Jurkat, Clone E6-1 (cell line): ENCODE measurements around the gene PKN1. TPM values are rescaled to one million over a fixed set of nuclear protein-coding genes. Genes with fewer than 3 reads are reported as not detected.
"Not testable (repeated sequence)": the region's sequence is repeated elsewhere in the genome, so short reads cannot be mapped to it uniquely, and the experiment has no call there.

Experiments
- DNase-seq: peaks from one replicate; pipeline ENCODE4 v3.0.0-alpha.2; 2011; ENCODE audit warnings: low read depth, low spot score
- H3K4me3 ChIP-seq: 2 replicates; pipeline ENCODE4 v1.5.1; 2011; ENCODE audit warnings: mild to moderate bottlenecking, low read length, control low read depth, moderate library complexity
- polyA plus RNA-seq: library from polyadenylated mRNA; unstranded; fragments of >200 nt; gene quantifications from one replicate; pipeline ENCODE4 v1.2.1, GENCODE V29; 2012; ENCODE audit warnings: missing spikeins; ENCODE audit not compliant: insufficient read length, insufficient read depth

Gene PKN1
- 152 TPM for polyA plus RNA-seq

DNA sequence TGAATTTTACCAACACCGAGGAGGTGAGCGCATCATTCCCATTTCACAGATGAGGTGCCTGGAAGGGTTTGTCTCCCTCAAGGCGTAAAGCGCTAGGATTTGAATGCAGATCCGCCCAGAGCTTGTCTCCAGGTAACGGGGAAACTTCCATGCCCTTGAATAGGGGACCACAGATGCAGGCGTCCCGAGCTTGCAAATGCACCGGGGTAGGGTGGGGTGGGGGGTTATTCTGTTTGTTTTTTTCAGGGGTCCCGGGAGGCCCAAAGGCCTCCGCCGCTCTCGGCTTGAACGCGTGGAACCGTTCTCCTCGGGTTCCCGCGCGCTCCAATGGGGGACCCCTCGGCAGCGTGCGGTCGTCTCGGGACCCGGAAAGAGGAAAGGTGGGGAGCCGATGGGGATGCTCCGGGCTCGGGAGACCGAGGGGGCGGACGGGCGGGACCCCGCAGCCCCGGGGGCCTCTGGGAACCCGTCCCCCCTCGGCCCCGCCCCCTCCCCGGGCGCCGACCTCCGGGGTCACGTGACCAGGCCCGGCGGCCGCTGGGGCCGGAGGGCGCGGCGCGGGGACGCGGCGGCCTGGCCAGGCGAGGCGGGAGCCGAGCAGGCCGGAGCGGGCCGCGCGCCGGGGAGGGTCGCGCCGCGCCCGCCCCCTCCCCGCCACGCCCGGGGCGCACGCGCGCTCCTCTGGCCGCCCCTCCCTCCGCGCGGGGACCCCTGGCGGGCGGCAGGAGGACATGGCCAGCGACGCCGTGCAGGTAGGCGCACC, at the start of gene PKN1:
Gene PKN1 (plus strand): TSS at position 516 of the 763 bp plus-strand sequence. CDS start 216 bp downstream, at position 732.
- peak within 1 kb of the TSS; percentile 75 for H3K4me3 ChIP-seq
- no peak for DNase-seq

DNA sequence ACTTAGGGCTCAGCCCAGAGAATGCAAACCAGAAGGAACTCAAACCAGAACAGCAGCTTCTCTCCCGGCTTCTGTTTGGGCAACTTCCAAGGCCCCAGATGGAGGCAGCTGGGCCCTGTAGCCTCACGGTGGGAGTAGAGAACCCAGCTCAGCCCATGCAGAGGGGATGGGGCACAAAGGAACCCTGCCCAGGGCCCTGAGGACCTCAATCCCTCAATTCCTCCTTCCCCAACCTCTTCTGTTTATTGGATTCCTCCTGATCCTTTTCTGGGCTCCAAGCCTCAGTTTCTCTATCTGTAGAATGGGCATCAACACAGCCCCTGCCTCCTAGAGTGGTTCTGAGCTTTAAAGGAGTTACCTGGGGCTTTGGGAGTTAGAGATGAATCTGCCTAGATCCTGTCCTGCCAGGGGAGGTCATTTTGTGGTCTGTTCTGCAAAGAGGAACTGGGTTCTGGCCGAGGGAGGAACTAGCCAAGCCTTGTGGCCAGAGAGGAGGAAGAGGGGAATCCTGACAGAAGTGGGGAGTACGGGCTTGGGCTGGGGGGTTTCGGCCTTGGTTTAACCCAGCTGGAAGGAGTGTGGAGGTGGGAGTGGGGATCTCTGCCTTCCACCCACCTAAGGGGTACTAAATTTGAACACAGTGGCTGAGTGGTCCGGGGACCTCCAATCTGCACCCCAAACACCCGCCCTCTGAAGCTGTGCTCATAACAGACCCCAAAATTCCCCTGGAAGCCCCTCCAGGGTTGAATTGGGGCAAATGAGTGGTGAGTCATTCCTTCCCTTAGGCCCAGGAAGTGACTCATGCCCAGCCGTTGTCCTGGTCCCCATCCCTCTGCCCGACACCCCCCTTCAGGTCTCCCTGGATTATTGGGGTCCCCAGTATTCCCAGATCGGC, 49.2 kb upstream of the PKN1 start:
- no peak overlapping the region for H3K4me3 ChIP-seq
- DNase-seq, result no peak

DNA sequence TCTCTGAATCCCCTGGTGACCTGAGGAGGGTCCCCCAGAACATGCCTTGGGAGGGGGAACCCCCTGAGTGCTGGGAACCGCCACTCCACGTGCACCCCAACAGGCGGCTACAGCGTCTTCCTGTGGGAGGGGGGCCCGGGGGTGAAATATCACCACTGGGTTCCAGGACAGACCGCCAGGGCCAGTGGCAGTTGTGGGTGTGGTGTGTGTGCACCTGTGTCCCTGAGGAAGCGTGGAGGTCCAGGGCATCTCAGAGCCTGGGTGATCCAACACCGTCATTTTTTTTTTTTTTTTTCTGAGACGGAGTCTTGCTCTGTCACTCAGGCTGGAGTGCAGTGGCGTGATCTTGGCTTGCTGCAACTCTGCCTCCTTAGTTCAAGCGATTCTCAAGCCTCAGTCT, 47.6 kb upstream of the PKN1 start:
- no peak overlapping the region for H3K4me3 ChIP-seq
- DNase-seq, result no peak

DNA sequence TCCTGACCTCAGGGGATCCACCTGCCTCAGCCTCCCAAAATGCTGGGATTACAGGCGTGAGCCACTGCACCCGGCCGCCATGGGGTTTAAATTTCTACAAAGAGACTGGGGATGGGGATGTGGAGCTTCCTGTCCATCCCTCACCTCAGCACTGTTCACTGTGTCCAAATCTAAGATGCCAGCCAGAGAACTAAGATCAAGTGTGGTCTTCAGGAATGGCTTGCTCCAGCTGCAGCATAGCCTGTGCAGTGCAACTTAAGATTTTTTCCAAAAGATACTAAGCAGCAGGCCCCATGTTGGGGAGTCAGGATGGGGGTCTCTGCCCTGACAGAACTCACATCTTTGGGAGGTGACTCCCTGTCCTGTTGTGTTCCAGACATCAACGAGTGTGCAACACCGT, 42.6 kb upstream of the PKN1 start:
- no peak overlapping the region for H3K4me3 ChIP-seq
- no peak for DNase-seq

DNA sequence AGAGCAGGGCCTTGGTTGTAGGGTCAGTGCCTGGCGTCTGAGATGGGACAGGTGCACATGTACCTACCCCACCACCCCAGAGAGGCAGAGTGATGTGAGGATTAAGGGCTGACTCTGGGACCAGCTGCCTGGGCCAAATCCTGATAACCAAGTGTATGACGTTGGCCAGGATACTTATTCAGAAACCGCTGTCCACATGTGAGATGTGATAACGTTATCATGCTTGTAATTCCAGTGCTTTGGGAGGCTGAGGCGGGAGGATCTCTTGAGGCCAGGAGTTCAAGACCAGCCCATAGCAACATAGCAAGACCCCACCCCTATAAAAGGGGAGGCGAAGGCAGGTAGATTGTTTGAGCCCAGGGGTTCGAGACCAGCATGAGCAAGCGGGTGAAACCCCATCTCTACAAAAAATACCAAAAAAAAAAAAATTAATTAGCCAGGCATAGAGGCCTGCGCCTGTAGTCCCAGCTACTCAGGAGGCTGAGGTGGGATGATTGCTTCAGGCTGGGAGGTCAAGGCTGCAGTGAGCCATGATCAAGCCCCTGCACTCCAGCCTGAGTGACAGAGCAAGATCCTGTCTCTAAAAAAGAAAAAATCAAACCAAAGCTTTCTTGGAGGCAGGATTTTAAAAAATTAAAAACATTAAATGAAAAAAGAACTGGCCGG, 41.8 kb upstream of the PKN1 start:
- no peak overlapping the region for H3K4me3 ChIP-seq
- DNase-seq, result no peak

DNA sequence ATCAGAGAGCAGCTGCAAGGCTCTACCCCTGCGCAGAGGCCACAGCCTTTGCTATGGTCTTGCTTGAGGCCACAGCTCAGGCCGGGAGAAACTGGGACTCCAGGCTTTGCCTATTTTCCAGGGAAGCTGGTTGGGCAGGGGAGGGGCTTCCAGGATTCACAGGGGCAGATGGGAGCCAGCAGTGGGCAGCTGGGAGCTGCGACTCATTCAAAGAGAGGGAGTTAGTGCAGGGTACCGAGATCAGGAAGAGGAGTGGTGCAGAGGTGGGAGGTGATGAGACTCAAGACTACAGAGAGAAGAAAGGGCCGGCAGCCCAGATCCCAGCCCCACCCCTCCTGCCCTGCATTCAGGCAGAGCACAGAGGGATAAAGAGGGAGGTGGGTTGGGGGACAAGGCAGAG, 39.8 kb upstream of the PKN1 start:
- no peak for DNase-seq
- no peak overlapping the region for H3K4me3 ChIP-seq

DNA sequence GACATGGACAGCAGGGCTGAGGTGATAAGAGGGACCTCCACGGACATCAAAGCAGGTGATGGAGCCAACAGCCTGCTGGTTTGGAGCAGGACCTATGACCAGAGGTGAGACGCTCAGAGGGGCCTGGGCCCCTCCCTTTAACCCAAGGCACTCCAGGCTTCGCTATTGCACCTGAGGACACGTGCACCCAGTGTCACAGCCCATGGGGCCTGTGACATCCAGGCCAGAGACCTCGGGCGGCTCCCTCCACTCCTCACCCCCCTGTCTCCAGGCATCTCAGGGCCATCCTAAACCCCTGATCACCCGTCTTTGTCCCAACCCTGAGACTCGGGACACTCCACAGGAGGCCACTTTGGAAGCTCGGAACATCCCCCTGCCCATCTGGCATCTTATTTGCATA, 38.9 kb upstream of the PKN1 start:
- DNase-seq, result no peak
- no peak overlapping the region for H3K4me3 ChIP-seq

DNA sequence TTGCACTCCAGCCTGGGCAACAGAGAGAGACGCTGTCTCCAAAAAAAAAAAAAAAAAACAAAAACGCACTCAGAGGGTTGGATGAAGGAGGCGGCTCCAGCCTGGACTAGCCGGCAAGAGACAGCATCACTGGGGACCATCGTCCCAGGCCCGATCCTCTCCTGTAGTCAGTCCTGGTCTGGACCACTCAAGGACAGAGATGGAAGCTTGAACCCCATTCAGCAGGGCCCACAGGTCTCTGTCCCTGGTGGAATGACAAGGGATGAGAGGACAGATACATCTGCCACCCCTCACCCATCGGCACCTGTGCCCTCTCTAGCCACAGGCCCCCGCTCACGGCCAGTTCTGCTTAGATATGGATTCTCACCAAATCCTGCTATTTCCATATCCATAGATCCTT, 37.8 kb upstream of the PKN1 start:
- DNase-seq, result no peak
- H3K4me3 ChIP-seq, result no peak overlapping the region

DNA sequence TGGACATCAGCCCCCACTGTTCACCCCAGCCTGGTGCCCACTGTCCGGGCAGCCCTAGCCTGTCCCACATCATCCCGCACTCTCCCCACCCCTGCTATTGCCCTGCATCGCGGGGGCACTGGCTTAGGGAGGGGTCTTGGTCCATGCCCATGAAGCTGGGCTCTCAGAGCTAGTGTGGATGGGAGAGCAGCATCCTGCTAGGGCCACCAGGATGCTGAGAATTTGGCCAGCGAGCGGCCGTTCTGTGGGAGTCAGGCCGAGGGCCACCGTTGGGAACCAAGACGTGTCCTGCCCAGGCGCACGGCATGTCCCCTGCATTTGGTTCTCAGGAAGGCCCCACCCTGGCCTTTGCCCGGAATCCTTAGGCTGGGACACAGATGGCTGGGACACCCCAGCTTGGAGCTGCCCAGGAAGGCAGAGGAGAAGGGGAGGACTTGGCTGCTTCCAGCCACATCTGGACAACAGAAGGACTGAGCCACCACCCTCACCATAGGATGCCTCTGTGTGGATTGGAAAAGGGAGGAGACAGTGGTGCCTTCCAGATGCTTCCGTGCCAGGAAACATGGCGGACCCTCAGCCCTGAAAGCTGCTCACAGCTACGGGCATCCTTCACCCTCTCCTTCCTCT, 37.3 kb upstream of the PKN1 start:
- H3K4me3 ChIP-seq, result no peak overlapping the region
- DNase-seq, result no peak

DNA sequence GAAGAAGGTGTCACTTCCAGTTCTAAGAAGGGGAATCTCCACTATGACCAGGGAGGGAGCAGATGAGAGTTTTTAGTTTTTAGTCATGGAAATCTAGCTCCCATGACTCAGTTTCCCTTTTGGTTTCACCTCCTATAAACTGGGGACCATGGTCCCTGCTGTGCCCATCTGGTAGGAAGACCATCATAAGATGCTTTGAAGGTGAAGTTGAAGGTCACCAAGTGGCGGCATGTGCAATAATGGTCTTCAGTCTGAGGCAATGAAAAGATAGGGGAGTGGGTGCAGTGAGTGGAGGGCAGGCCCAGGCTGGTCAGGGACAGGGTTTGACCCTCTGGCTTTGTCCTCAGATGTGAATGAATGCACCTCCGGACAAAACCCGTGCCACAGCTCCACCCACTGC, 36.4 kb upstream of the PKN1 start:
- H3K4me3 ChIP-seq, DNase-seq: not testable (repeated sequence)

DNA sequence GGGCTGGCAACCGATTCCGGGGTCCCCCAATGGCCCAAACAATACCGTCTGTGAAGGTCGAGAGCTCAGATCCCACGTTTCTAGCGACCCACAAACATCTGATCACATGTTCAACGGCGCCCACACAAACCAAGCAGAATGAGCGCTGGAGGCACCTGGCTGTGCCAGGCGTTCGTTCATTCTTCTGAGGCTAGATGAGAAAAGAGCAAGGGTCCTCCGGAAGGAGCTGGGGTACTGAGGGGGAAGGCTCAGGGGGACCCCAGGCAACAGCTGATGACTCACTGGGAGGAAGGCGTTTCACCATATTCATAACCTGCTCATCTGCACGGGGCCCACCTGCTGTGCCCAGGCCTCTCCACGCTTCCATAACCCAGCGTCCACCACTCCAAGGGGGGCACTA, 35.9 kb upstream of the PKN1 start:
- not testable (repeated sequence) for DNase-seq

DNA sequence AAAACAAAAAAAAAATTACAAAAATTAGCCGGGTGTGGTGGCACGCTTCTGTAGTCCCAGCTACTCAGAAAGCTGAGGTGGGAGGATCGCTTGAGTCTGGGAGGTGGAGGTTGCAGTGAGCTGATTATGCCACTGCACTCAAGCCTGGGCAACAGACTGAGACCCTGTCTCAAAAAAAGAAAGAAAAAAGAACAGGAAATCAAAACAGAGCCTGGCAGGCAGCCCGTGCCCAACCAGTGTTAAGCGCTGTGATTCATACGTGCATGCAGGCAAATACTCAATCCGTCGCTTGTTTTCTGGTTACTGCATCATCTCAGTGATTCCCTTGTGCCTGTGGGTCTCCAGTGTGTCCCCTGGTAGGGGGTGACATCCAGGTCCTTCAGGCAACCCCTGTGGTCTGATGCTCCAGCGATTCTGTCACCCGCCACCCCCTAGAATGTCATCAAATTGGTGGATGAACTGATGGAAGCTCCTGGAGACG, 32.1 kb upstream of the PKN1 start:
- DNase-seq, result no peak

More for the DNA sequence above, 35.9 kb upstream of the PKN1 start:
- H3K4me3 ChIP-seq, result not testable (repeated sequence)

DNA sequence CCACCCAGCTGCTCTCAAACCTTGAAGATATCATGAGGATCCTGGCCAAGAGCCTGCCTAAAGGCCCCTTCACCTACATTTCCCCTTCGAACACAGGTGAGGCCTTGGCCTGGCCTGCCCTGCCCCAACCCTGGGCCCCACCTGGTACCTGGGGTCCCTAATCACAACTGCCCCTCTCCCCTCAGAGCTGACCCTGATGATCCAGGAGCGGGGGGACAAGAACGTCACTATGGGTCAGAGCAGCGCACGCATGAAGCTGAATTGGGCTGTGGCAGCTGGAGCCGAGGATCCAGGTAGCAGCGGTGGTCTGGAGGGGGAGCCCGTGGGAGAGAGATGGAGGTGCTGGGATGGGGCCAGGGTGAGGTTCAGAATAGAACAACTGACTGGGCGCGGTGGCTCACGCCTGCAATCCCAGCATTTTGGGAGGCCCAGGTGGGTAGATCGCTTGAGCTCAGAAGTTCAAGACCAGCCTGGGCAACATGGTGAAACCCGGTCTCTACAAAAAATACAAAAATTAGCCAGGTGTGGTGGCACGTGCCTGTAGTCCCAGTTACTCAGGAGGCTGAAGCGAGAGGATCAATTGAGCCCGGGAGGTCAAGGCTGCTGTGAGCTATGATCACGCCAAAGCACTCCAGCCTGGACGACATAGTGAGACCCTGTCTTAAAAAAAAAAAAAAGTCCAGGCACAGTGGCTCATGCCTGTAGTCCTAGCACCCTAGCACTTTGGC, 31.5 kb upstream of the PKN1 start:
- no peak overlapping the region for H3K4me3 ChIP-seq
- DNase-seq, result no peak

More for the DNA sequence above, 32.1 kb upstream of the PKN1 start:
- H3K4me3 ChIP-seq, result no peak overlapping the region

DNA sequence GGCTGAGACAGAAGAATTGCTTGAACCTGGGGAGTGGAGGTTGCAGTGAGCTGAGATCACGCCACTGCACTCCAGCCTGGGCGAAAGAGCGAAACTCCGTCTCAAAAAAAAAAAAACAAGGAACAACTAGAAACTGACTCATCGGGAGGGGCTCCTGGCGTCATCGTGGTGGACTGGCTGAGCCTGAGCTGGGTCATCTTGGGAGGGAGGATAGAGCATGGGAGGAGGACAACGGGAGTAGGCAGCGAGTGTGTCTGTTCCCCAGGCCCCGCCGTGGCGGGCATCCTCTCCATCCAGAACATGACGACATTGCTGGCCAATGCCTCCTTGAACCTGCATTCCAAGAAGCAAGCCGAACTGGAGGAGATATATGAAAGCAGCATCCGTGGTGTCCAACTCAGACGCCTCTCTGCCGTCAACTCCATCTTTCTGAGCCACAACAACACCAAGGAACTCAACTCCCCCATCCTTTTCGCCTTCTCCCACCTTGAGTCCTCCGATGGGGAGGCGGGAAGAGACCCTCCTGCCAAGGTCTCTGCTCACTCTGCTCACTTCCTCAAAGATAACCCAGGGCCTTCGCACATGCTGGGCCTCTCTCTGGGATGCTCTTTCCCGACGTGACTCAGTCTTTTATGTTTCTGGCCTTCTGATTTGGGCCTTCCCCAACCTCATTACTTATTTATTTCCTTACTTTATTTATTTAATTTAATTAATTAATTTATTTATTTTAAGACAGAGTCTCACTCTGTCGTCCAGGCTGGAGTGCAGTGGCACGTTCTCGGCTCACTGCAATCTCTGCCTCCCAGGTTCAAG, 30.6 kb upstream of the PKN1 start:
- no peak for DNase-seq
- H3K4me3 ChIP-seq, result no peak overlapping the region

DNA sequence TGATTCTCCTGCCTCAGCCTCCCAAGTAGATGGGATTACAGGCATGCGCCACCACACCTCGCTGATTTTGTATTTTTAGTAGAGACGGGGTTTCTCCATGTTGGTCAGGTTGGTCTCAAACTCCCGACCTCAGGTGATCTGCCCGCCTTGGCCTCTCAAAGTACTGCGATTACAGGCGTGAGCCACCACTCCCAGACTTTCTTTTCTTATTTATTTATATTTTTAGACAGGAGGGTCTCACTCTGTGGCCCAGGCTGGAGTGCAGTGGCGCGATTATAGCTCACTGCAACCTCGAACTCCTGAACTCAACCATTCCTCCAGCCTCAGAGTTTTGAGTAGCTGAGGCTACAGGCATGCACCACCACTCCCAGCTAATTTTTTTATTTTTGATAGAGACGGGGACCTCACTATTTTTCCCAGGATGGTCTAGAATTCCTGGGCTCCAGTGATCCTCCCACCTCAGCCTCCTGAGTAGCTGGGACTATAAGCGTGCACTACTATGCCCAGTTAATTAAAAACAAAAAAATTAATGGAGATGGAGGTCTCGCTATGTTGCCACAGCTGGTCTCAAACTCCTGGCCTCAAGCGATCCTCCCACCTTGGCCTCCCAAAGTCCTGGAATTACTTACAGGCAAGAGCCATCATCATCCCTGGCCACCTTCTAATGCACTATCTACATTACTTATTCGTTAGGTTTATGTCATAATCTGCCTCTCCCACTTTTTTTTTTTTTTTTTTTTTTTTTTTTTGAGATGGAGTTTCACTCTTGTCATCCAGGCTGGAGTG, 29.8 kb upstream of the PKN1 start:
- not testable (repeated sequence) for H3K4me3 ChIP-seq, DNase-seq

DNA sequence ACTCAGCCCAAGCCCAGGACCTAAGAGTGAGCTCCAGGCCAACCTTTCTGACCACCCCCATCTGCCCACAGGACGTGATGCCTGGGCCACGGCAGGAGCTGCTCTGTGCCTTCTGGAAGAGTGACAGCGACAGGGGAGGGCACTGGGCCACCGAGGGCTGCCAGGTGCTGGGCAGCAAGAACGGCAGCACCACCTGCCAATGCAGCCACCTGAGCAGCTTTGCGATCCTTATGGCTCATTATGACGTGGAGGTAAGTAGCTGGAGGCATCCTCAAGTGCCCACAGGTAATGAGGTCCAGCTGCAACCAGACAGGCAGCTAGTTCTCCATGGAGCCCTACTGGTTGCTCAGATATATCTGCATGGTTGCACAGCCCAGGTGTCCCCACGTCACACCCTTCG, 28.8 kb upstream of the PKN1 start:
- no peak for DNase-seq
- H3K4me3 ChIP-seq, result no peak overlapping the region

DNA sequence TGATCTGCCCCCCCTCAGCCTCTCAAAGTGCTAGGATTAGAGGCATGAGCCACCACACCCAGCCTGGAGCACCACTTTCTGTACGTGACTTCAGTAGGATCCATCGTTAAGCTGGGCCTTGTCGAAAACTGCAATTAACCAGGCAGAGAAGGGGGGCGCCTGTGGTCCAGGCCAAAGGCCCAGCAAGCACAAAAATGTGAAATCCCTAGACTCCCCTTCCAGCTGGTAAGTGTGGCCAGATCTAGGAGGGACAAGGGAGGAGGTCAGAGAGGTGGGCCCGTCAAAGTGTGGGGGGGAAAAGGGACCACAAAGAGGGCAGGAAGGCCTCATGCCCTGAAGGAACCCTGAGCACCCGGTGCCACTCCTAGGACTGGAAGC, 27.7 kb upstream of the PKN1 start:
- no peak overlapping the region for H3K4me3 ChIP-seq
- DNase-seq, result no peak
